ENCODE measurements around the gene CAPN5.
A peak's percentile ranks its signal among the peaks of the same experiment; 100 is the strongest.

Gene CAPN5

DNA sequence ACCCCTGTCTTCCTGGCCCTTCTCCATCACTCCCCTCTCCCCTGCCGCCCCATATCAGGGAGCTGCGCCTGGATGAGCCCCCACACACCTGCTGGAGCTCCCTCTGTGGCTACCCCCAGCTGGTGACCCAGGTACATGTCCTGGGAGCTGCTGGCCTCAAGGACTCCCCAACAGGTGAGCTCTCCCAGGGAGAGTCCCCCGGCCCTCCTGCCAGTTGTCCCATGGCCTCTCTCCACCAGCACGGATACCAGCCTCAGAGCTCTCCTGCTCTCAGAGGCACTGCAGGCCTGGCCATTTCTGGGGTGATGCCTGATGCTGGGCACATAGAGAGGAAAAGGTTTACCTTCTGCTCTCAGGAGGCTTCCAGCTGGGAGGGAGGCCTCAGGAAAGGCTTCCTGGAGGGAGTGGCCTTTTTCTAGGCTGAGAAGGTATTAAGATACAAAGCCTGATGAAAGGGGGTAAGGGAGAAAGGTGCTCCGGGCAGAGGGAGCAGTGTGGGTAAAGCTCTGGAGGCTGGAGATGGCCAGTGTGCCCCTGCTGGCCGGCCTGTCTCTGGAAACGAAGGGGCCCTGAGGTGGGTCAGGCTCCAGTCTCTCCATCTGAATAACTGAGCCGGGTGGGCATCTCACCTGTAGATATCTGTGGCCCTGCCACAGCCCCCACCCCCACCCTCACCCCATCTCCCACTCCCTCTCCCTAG is 55.3 kb downstream of the CAPN5 start:
- no peak for DNase-seq

DNA sequence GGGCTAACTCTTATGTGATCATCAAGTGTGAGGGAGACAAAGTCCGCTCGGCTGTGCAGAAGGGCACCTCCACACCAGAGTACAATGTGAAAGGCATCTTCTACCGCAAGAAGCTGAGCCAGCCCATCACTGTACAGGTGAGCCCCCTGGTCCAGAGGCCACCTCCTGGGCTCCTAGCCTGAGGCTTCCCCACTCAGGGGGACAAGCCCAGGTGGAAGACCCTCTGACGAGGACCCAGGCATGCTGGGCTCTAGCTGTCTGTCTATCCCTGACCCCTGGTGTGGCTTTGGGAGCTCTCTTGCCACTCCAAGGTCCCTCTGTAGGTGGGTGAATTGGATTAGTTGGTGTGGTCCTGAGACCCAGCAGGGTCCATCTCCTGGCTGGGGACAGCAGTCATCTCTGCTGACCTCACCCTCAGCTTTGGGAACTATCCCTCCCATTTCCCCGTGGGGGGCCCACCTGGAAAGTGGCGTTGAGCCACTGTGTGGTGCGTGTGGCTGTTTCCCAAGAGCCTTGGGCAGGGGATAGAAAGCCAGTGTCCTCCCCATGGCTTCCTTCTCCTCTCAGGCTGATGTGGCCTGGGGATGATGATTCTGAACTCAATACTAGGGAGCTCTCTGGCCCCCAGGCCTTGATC is 55.9 kb downstream of the CAPN5 start:
- no peak for DNase-seq

DNA sequence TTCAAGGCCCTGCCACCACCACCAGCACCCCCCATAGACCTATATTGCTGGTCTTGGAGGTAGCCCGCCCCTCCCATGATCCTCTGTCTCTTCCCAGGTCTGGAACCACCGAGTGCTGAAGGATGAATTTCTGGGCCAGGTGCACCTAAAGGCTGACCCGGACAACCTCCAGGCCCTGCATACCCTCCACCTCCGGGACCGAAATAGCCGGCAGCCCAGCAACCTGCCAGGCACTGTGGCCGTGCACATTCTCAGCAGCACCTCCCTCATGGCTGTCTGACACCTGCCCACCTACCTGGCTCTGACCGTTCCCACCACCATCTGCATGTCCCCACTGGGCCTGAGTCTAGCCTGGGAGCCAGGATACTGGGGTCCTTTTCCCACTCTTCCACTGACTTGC is 56.8 kb downstream of the CAPN5 start:
- no peak for DNase-seq

DNA sequence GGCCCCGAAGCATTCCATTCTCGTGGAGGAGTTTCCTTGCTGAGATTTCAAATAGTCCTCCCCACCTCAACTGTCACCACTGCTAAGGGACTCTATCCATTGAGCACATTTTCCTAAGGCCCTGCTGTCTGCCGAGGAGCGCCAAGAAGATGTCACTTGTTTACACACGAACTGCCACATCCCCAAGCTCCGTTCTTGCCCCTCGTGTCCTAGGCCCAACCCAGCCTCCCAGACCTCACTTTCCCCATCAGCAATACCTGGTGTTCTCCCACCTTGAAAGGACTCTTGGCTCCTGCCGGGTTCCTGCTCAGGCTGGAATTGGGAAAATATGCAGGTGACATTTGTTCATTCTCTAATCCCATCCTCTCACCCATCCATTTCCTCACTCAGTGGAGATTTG is 57.3 kb downstream of the CAPN5 start:
- no peak for DNase-seq

DNA sequence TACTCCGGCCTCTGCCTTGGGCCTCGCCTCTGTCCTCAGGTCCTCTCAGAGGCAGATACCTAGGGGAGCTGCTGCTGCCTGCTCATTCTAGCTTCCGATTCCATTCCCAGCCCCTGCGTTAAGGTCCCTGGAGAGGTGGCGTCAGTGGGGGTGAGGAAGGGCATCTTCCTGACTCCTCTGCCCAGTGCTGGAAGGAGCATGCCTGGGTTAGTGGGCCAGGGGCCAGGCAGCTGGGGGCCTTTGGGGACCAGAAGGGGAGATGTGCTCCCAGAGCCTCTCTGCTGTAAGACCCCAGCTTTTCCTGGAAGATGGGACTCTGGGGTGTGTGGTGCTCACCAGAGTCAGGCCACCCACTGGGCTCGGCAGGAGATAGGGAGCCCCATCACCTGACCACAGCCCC is 57.7 kb downstream of the CAPN5 start:
- DNase-seq: no peak

DNA sequence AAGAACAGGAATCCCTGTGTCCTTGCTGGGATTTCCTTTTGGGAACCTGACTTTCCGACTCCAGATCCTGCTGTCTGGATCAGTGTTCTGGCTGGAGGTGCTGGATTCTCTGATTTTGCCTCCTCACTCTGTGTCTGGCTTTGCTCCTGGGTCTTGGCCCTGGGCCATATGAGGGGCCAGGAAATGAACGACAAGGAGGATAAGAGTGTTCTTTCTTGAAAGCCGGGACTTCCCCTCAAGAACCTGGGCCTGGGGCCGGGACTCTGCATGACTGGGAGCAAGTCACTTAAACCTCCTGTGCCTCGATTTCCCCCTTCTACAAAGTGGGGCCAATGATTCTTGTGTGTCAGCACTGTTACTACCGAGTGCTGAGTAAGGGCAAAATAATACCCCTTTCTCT is 58.4 kb downstream of the CAPN5 start:
- DNase-seq: no peak

DNA sequence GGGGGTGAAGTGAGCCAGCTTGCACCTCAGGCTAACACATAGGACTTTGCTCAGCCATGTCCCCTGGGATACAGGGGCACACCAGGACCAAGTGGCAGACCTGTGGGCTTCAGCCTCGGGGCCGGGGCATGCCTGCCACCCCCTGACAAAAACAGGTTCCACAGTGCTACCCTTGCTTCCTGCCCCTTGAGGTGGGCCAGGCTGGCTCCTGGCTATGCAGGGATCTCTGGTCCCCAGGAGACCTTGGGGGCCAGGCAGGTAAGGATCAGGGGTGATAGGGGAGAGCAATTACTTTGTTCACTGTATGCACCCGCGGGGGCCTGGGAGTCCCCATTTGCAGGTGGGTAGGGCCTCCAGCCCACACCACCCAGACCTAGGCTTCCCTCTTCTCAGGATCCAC is 58.9 kb downstream of the CAPN5 start:
- no peak for DNase-seq

DNA sequence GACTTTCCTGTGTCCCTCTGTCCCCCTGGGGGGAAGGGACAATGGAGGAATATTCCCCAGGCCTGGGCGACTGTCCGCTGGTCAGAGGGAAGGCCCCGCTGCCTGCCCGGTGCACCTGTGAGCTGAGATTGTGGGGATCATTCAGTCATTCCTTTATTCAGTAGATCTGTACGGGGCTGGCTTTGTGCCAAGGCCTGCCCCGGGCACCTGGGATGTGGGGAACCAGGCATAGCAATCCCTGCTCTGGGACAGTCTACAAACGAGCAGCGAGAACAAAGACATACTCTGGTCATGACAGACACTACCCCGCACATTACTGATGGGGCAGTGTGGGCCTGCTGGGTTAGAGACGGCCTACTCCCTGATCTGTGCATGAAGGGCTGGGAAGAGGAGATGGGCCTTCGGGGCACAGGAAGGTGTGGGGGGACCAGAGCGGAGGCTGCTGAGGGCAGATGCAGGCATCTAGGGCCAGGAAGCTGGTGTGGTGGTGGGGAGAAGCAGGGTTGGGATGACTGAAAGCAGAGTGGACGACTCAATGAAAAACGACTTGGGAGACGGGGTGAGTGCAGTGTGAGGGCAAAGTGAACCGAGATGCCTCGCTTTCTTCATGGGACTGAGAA is 59.5 kb downstream of the CAPN5 start:
- DNase-seq: no peak

DNA sequence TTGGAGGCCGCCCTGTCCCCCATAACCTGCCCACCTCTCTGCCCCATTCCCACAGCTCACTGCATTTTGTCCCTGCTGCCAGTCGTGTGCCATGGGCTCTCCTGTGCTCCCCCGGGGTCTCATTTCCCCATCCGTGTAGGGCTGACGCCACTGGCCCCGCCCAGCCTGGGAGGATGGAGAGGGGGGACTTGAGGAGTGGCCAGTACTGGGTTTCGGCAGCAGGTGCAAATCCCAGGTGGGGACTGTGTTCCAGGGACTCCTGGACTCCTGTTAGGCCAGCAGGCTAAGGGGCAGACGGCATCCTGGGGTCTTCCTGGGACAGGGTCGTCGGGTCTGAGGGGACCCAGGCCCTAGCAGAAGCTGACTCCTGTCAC is 60.1 kb downstream of the CAPN5 start:
- DNase-seq: no peak

DNA sequence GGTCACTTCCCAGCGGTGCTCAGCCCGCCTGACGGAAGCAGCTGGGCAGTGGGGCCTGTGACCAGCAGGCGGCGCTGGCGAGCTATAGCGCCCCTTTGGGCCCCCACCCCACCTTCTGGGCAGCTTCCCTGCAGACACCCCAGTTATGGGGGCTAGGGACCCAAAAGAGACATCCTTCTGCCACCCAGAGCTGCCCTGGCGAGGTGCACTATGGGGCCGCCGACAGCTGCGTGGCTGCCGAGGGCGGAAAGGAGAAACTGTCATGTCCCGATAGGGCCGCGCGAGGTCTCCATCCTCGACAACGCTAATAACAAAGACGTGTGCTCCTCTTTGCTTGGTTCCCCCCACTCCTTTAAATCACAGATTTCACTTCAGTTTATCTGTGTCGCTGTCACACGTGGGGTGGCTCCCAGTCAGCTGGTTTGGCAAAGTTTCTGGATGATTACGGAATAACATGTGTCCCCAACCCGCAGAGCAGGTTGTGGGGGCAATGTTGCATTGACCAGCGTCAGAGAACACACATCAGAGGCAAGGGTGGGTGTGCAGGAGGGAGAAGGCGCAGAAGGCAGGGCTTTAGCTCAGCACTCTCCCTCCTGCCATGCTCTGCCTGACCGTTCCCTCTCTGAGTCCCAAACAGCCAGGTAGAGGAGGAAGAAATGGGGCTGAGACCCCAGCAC is 60.6 kb downstream of the CAPN5 start:
- peak; percentile 53 for DNase-seq

DNA sequence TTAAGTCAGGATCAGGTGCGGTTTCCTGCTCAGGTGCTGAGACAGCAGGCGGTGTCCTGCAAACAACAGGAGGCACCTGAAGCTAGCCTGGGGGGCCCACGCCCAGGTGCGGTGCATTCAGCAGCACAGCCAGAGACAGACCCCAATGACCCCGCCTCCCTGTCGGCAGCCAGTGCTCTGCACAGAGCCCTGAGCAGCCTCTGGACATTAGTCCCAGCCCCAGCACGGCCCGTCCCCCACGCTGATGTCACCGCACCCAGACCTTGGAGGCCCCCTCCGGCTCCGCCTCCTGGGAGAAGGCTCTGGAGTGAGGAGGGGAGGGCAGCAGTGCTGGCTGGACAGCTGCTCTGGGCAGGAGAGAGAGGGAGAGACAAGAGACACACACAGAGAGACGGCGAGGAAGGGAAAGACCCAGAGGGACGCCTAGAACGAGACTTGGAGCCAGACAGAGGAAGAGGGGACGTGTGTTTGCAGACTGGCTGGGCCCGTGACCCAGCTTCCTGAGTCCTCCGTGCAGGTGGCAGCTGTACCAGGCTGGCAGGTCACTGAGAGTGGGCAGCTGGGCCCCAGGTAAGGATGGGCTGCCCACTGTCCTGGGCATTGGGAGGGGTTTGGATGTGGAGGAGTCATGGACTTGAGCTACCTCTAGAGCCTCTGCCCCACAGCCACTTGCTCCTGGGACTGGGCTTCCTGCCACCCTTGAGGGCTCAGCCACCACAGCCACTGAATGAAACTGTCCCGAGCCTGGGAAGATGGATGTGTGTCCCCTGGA is 61.3 kb downstream of the CAPN5 start, which contains the start of gene MYO7A:
Gene MYO7A, plus strand, starts transcription at position 327 of the 772 bp plus-strand sequence. CDS start 2,389 bp downstream, outside the sequence.
- DNase-seq: no peak

DNA sequence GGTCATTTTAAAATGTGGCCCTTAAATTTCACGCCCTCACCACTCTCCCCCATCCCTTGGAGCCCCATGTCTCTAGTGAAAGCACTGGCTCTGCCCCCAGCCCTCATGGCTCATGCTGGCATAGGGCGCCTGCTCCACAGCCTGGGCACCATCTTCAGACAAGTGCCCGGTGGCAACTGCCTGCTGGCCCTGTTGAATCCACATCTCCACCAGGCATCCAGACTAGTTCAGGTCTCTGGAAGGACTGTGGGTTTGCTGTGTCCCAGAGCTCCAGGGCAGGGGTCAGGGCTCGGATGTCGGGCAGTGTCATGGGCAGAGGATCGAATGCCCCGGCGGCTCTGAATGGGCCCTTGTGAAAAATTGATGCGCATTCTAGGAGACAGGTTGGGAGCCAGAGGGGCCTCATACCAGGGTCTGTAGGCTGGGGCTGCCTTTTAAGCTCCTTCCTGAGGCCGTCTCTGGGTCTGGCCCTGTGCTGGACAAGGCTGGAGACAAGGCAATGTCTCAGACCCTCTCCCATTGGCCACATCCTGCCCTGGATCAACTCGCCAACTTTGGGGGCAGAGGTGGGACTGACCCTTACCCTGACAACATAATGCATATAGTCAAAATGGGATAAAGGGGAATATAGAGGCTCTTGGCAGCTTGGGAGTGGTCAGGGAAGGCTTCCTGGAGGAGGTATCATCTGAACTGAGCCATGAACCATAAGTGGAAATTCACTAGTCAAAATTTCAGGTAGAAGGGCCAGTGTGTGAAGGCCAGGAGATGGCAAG is 62.5 kb downstream of the CAPN5 start:
- no peak for DNase-seq

DNA sequence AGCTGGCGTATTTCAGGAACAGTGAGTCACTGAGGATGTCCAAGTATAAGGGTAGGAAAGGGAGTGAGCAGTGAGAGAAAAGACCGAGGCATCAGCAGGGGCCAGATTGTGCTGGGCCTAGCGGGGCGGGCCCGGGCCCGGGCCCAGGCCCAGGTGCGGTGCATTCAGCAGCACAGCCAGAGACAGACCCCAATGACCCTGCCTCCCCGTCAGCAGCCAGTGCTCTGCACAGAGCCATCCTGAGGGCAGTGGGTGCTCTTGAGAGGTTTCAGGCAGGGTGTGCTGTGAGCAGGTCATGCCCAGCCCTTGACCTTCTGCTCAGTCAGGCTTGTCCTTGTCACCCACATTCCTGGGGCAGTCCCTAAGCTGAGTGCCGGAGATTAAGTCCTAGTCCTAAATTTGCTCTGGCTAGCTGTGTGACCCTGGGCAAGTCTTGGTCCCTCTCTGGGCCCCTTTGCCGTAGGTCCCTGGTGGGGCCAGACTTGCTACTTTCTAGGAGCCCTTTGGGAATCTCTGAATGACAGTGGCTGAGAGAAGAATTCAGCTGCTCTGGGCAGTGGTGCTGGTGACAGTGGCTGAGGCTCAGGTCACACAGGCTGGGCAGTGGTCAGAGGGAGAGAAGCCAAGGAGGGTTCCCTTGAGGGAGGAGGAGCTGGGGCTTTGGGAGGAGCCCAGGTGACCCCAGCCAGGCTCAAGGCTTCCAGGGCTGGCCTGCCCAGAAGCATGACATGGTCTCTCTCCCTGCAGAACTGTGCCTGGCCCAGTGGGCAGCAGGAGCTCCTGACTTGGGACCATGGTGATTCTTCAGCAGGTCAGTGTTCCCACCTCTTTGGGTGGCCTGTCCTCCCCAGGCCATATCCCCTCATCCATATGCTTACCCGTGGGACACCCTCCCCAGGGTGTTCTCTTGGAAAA is 63.3 kb downstream of the CAPN5 start:
- DNase-seq: no peak

DNA sequence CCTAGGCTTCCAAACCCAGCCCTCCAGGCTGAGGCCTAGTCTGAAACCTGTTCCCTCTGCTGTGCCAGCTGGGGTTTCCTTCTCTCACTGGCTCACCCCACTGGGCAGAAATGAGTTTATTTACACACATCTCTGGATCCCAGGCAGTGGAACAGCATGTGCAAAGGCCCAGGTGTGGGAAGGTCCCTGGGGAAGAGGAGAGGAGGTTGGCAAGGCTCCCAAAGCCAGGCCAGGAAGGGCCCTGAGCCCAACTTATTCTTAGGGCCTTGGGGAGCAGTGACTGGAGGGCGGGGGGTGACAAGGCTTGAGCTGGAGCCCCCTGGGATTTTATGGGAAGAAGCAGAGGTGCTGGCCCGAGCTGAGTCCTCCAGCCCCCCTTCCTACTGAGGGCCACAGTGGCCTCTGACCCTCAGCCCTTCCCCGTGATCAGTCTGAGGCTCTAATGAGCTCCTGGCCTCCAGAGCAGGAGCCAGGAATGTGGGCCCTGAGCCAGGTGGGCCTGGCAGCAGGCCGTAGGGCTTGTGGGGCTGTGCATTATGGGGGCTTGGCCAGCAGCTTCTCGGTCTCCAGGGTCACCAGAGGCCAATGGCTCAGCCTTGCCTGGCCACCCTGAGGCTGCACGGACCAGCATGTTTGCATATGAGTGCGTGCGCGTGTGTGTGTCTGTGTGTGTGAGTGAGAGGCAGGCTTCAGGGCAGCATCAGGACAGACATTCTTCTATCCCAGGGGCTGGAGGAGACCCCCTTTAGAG is 64.2 kb downstream of the CAPN5 start:
- DNase-seq: no peak

DNA sequence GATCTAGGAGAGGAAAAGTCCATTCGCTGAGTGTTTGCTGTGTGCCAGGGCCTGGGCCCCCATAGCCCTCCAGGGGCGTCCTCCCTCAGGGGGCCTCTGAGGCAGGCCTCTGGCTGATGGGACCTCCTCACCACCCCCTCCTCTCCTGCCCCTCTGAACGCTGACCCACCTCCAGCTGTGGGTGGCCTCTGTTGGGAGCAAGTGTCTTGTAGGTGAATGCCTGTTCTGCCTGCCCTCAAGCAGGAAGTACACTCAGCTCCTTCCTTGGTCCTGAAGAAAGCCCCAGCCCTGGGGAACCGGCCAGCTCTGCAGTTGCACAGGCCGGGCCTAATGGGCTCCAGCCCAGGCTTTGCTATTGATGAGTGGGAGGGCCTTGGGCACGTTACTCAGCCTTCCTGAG is 64.8 kb downstream of the CAPN5 start:
- DNase-seq: no peak

DNA sequence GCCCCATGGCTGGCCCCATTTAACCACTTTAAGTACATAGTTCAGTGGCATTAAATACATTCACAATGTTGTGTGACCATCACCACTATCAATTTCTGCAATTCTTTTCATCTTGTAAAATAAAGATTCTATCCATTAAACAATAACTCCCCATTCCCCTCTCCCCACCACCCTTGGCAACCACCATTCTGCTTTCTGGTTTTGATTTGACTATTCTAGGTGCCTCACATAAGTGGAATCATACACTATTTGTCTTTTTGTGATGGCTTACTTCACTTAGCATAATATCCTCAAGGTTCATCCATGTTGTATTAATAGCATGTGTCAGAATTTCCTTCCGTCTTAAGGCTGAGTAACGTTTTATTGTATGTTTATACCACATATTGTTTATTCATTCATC is 68.3 kb downstream of the CAPN5 start:
- DNase-seq: no peak

DNA sequence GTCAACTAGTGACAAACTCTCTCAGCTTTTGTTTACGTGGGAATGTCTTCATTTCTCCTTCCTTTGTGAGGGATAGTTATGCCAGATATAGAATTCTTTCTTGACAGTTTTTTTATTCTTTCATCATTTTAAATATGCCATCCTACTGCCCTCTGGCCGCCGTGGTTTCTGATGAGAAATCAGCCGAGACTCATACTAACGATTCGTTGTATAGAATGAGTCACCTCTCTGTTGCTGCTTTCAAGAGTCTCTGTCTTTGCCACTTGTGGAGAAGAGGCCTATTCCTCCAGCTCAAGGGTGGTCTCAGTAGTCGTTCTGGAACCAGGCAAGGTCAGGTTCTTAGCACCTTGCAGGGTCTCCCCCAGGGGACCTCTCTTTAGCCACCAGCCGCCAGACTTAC is 69.3 kb downstream of the CAPN5 start:
- DNase-seq: no peak

DNA sequence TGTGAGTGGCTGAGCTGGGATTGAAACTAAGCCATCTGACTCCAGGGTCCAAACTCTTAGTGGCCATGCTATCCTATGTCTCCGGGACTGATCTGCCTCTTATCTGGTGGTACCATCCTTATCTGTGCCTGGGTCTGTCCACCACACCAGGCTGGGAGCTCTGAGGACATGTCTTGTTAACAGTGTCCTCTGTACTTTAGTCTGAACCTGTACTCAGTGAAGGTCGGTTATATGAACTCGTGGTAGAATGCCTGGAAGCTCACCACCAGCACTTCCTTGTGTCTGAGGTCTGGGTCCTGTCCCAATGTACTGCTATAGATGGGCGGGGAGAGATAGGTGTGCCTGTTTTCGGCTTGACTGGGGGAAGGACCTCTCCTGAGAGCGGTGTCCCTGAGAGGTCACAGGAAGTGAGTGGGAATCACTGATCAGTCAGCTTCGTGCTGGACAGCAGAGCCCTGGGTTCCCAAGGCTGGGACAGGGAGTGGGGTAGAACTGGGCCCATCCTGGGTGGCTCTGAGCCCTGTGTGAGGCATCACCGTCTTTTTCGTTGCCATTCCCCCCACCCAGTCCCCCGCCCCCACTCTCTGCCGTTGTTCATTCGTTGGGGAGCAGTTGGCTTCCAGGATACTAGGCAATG is 70.1 kb downstream of the CAPN5 start:
- no peak for DNase-seq

DNA sequence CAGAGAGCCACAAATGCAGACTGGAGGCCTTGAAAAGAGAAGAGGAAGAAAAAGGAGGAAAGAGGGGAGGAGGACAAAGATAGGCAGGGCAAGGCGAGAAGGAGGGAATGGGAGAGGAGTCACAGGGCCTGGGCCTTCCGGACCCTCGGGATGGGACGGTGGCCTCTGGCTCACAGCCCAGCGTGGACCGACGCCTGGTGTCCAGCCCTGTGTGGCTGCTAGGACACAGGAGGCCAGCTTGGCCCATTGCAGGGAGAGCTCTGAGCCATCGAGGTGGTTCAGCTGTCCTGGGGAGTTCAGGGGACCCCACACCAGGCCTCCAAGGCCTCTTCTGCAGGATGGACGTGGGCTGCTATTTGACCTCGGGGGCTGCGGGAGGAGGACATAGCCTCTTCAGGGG is 70.7 kb downstream of the CAPN5 start:
- no peak for DNase-seq

DNA sequence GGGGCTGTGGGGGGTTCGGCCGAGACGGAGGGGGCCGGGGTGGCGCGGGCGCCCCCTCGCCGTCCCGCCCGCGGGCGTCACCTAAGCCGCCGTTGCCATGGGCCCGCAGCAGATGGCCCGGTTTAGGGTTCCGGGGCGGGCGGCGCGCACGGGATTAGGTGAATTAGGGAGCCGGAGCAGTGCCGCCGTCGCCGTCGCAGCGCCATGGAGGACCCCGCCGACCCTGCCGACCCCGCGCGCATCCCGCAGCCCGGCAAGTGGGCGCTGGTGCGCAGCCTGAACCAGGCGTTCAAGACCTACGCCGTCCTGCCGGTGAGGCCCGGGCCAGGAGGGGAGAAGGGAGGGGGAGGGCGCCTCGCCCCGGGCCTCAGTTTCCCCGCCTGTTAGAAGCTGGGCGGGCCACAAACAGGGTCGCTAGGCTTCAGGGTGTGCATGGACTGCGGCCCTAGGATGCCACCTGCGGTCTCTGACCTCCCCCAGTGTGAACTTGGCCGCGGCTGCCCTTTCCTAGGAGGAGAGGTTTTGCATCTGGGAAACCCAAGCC is 71.4 kb downstream of the CAPN5 start:
- DNase-seq: no peak

All from activated CD4-positive, alpha-beta T cell treated with anti-CD3 and anti-CD28 coated beads, Interleukin-2, amount 50 U/mL, for 1 hour (primary cell).